VCaP (cell line): ENCODE measurements around the gene KCNAB1.
A peak's percentile ranks its signal among the peaks of the same experiment; 100 is the strongest.

Experiments
- H3K27ac ChIP-seq: fragments of 450-650 bp; 2 replicates; pipeline ENCODE4 v1.5.1; 2017
- TF ChIP-seq, protein P1 (sequence below): fragments of 450-650 bp; conservative IDR thresholded peaks from 2 replicates; pipeline ENCODE4 v1.5.1; 2017; ENCODE audit warnings: mild to moderate bottlenecking, moderate library complexity

KCNAB1 gene

DNA sequence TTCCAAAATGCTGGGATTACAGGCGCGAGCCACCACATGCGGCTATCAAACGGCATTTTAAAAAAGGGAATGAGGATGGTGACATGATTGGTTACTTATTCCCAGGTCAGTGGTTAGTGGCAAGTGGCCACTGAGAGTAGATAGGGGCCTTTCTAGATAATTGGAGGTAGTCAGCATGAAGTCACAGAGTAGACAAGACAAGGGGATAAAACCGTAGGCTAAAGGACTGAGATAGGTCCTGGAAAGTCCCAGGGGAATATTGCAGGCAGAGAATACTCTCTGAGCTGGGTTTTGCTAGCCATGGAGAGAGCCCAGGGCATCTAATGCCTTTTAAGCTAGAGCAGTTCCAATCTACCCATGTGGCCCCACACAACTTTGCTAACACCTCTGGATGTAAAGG is 52.2 kb downstream of the KCNAB1 start:
- TF ChIP-seq, protein P1, sequence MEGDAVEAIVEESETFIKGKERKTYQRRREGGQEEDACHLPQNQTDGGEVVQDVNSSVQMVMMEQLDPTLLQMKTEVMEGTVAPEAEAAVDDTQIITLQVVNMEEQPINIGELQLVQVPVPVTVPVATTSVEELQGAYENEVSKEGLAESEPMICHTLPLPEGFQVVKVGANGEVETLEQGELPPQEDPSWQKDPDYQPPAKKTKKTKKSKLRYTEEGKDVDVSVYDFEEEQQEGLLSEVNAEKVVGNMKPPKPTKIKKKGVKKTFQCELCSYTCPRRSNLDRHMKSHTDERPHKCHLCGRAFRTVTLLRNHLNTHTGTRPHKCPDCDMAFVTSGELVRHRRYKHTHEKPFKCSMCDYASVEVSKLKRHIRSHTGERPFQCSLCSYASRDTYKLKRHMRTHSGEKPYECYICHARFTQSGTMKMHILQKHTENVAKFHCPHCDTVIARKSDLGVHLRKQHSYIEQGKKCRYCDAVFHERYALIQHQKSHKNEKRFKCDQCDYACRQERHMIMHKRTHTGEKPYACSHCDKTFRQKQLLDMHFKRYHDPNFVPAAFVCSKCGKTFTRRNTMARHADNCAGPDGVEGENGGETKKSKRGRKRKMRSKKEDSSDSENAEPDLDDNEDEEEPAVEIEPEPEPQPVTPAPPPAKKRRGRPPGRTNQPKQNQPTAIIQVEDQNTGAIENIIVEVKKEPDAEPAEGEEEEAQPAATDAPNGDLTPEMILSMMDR: no peak

DNA sequence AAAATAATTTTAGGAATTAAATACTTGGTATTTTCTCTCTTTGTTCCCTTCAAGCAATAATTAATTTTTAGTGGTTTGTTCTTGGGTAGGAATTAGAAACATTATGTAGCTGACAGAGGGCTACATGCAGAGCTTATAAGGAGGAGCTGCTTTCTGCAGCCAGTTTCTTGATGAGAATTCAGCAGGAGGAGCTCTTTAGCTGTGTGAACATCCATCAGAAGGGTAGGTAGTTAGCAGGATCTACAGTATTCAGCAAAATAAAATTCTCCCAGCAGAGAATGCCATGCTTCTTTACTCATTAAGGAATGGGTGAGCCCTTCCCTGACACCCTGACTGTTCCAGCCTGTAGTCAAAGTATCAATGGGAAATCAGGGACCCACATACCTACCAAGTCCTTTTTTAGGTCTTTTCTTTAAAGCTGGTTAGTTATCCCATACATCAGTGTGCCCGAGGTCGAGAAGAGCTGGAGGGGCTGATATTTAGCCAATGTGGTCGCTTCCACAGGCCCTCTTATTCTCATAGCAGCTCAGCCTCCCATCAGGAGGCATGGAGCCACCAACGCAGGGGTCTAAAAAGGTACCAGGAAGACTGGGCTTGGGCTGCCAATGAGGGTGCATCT is 54.0 kb downstream of the KCNAB1 start:
- TF ChIP-seq, protein P1: peak; percentile 65
- no peak overlapping the region for H3K27ac ChIP-seq

More for the DNA sequence above, 52.2 kb downstream of the KCNAB1 start:
- peak overlapping the region; percentile 64 for H3K27ac ChIP-seq

DNA sequence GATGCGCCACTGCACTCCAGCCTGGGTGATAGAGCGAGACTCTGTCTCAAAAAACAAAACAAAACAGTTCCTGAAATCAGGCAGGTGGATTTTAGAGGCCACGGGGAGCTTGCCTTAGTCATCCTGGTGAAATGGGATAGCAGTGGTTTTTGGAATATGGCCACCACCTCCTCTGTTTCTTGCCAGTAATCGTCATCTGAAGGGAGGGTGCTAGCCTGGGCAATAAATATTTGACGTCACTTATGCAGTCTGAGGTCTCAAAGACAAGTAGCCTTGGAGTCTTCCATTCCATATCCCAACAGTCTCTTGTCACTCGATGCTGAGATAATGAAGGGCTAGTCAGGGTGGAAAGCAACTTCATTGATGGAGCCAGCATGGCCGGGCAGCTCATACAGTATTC is 55.2 kb downstream of the KCNAB1 start:
- peak overlapping the region; percentile 62 for H3K27ac ChIP-seq
- TF ChIP-seq, protein P1: no peak

DNA sequence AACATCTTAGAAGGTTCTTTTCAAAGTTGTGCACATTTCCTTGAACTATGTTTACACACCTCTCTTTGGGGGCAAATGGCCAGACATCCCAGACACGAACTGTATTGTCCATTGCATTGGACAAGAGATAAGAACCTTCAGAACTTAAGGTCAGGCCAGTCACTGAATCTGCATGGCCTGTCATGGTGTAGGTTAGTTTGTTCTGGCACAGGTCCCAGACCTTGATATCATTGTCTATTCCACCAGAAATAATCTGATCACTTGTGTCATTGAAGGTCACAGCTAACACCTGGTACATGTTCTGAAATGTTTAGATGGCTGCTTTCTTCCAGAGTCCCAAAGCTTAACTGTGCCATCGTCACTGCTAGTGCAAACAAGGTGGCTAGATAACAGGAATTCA is 55.7 kb downstream of the KCNAB1 start:
- TF ChIP-seq, protein P1: no peak
- peak overlapping the region; percentile 62 for H3K27ac ChIP-seq

DNA sequence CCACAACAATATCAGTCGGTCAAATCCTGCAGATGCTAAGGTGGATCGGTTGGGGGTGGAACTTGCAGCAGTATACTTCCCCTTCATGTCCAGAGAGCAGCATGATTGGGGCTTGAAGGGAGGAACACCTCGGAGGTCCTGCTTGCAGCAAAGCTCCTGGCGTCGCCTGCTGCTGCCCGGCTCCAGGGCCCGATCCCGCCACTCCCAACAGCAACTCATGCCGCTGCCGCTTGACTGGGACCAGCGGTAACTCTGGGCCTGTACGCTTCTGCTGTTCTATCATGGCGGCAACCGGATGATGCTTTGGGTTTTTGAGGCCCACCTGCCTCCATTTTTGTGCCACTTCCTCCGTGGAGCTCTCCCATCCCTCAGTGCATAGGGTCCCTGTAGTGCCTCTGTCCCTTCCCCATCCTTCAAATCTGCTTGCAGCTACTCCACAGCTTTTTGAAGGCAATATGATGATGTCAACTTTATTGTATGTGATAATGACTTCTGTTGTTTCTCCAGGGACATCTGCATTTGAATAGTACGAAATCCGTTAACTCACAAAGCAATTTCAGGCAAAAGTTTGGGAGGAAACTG is 56.3 kb downstream of the KCNAB1 start:
- TF ChIP-seq, protein P1: no peak

DNA sequence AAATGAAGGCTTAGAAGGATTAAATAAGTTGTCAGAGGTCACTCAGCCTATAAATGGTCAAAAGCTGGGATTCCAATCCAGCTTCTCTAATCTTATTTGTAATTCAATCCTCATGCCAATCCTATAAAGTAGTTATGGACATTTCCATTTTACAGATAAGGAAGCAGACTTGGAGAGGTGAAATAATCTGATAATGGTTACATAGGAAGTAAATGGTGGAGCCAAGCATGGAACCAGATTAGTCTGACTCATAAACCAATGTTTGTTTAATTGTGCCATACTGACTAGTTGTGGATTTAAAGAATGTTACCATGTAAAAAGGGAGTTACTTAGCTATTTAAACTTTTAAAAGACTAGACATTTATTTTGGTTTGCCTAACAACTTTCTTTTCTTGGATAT is 59.7 kb downstream of the KCNAB1 start:
- H3K27ac ChIP-seq: no peak overlapping the region
- TF ChIP-seq, protein P1: no peak

More for the DNA sequence above, 56.3 kb downstream of the KCNAB1 start:
- peak overlapping the region; percentile 62 for H3K27ac ChIP-seq

DNA sequence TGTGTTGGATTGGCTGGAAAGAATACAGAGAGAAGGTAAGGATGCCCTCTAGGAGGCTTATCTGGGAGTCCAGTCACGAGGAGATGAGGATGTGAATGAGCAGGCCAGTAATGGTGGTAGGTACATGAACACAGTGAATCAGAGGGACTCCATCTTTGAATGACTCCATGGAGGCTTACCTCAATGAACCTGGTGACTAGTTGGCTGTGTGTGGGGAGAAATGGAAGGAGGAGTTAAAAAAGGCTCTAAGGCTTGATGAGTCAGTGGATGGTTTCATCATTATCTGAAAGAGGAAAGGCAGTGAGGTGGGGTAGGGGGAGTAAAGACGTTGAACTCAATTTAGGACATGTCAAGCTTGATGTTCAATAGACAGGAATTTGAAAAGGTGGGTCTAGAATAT is 61.1 kb downstream of the KCNAB1 start:
- TF ChIP-seq, protein P1: no peak
- no peak overlapping the region for H3K27ac ChIP-seq
